ENCODE measurements around the gene SLC25A26.

SLC25A26 gene

DNA sequence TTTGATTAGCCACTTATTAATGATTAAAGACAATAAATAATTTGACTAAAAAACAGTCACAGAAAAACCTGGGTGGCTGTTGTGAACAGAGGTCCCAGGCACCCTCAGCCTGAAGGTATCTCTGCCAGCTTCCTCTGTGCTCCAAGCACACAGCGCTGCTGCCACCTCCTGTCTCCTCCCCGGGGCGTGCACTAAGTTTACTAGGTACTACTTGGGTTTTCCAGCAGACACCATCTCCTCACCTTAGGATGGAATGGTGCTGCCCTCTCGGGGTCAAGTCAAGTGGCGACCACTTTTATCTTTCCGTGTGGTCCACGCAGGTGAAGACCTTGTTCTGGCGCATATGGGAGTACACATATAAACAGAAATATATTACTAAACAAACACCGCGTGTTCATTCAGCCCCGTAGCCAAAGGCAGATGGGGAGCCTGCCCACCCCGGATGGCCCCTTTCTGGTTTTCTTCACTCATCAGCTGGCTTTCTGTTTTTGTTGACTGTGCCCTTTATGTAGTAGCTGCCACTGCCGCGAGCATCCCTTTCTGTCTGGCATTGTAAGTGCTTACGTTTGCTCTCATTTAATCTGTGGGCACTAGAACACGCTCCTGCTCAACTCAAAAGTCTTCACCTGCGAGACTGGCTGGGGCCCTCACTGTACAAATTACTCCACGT is 152.0 kb downstream of the SLC25A26 start:
- H3K4me1 ChIP-seq (ENCODE audit: control insufficient read depth, low read length) = peaks cover 55% of the 10 kb centered on the region
- TF ChIP-seq, protein P1, sequence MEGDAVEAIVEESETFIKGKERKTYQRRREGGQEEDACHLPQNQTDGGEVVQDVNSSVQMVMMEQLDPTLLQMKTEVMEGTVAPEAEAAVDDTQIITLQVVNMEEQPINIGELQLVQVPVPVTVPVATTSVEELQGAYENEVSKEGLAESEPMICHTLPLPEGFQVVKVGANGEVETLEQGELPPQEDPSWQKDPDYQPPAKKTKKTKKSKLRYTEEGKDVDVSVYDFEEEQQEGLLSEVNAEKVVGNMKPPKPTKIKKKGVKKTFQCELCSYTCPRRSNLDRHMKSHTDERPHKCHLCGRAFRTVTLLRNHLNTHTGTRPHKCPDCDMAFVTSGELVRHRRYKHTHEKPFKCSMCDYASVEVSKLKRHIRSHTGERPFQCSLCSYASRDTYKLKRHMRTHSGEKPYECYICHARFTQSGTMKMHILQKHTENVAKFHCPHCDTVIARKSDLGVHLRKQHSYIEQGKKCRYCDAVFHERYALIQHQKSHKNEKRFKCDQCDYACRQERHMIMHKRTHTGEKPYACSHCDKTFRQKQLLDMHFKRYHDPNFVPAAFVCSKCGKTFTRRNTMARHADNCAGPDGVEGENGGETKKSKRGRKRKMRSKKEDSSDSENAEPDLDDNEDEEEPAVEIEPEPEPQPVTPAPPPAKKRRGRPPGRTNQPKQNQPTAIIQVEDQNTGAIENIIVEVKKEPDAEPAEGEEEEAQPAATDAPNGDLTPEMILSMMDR (IDR thresholded peaks at IDR 0.05; ENCODE audit: low read depth, low read length, poor library complexity, severe bottlenecking) = peak; percentile 36
- TF ChIP-seq EZH2phosphoT487 (IDR thresholded peaks at IDR 0.05; ENCODE audit: borderline replicate concordance, low read length) = no peak
- no peaks in the 10 kb centered on the region for H3K9me3 ChIP-seq (ENCODE audit: control insufficient read depth, insufficient read depth, low read length)
- H3K79me2 ChIP-seq (ENCODE audit: control insufficient read depth, low read length) = no peaks in the 10 kb centered on the region
- H3K4me3 ChIP-seq (ENCODE audit: low read length) = no peak overlapping the region
- no peaks in the 10 kb centered on the region for H3K9me2 ChIP-seq (replicated peaks; ENCODE audit: control insufficient read depth, low read length)
- no peaks in the 10 kb centered on the region for H3K27me3 ChIP-seq (ENCODE audit: control insufficient read depth, low read length)
- no peak overlapping the region for H3K4me2 ChIP-seq (ENCODE audit: low read length)
- peaks cover 52% of the 10 kb centered on the region for H3K36me3 ChIP-seq (ENCODE audit: control insufficient read depth, low read length)
- H3F3A ChIP-seq (ENCODE audit: control insufficient read depth, insufficient read depth) = peaks cover 8% of the 10 kb centered on the region; the same call in 1 of the 2 replicates
- H3K27ac ChIP-seq (ENCODE audit: low read depth, low read length) = peak overlapping the region; percentile 51
- no peaks in the 10 kb centered on the region for H4K20me1 ChIP-seq (ENCODE audit: control insufficient read depth, insufficient read depth, low read depth, low read length)

- Histone ChIP-seq H3F3A (ENCODE audit: control insufficient read depth, insufficient read depth) (peaks cover 12% of the 10 kb centered on the region; the same call in 1 of the 2 replicates), H3K4me3 (ENCODE audit: low read length) (no peak overlapping the region), H4K20me1 (ENCODE audit: control insufficient read depth, insufficient read depth, low read depth, low read length) (no peaks in the 10 kb centered on the region), H3K9me2 (replicated peaks; ENCODE audit: control insufficient read depth, low read length) (no peaks in the 10 kb centered on the region), H3K9me3 (ENCODE audit: control insufficient read depth, insufficient read depth, low read length) (no peaks in the 10 kb centered on the region), H3K27ac (ENCODE audit: low read depth, low read length) (no peak overlapping the region), H3K4me1 (ENCODE audit: control insufficient read depth, low read length) (peaks cover 17% of the 10 kb centered on the region), H3K79me2 (ENCODE audit: control insufficient read depth, low read length) (no peaks in the 10 kb centered on the region), H3K4me2 (ENCODE audit: low read length) (no peak overlapping the region), H3K36me3 (ENCODE audit: control insufficient read depth, low read length) (peaks cover 83% of the 10 kb centered on the region), H3K27me3 (ENCODE audit: control insufficient read depth, low read length) (no peaks in the 10 kb centered on the region)
- TF ChIP-seq, protein P1 (IDR thresholded peaks at IDR 0.05; ENCODE audit: low read depth, low read length, poor library complexity, severe bottlenecking) = no peak
- TF ChIP-seq EZH2phosphoT487 (IDR thresholded peaks at IDR 0.05; ENCODE audit: borderline replicate concordance, low read length) = no peak
Measured at GRCh38 chr3:66376568-66376967, 155.8 kb downstream of the SLC25A26 start.

- H3K79me2 ChIP-seq (ENCODE audit: control insufficient read depth, low read length) = no peaks in the 10 kb centered on the region
- no peaks in the 10 kb centered on the region for H3K27me3 ChIP-seq (ENCODE audit: control insufficient read depth, low read length)
- H3K36me3 ChIP-seq (ENCODE audit: control insufficient read depth, low read length) = peaks cover 92% of the 10 kb centered on the region
- H3K4me2 ChIP-seq (ENCODE audit: low read length) = no peak overlapping the region
- no peak overlapping the region for H3K27ac ChIP-seq (ENCODE audit: low read depth, low read length)
- H3K4me1 ChIP-seq (ENCODE audit: control insufficient read depth, low read length) = peaks cover 5% of the 10 kb centered on the region
- H3K9me3 ChIP-seq (ENCODE audit: control insufficient read depth, insufficient read depth, low read length) = no peaks in the 10 kb centered on the region
- H4K20me1 ChIP-seq (ENCODE audit: control insufficient read depth, insufficient read depth, low read depth, low read length) = no peaks in the 10 kb centered on the region
- TF ChIP-seq, protein P1 (IDR thresholded peaks at IDR 0.05; ENCODE audit: low read depth, low read length, poor library complexity, severe bottlenecking) = no peak
- H3F3A ChIP-seq (ENCODE audit: control insufficient read depth, insufficient read depth) = peaks cover 9% of the 10 kb centered on the region; the same call in 1 of the 2 replicates
- H3K4me3 ChIP-seq (ENCODE audit: low read length) = no peak overlapping the region
- H3K9me2 ChIP-seq (replicated peaks; ENCODE audit: control insufficient read depth, low read length) = no peaks in the 10 kb centered on the region
Measured at GRCh38 chr3:66377800-66378199, 157.0 kb downstream of the SLC25A26 start.
